Neural cell (in vitro differentiated cells): ENCODE measurements around the gene PRRT1. TPM values are rescaled to one million over a fixed set of nuclear protein-coding genes. Genes with fewer than 3 reads are reported as not detected.

ENCODE experiments used
- H2AFZ ChIP-seq: fragments of 200-600, 300-800 bp; sonication (generic), shearing (Covaris generic); 2 replicates; pipeline ENCODE4 v1.6.0; 2014; ENCODE audit warnings: low read depth, mild to moderate bottlenecking, antibody characterized with exemption, low read length, moderate library complexity
- H3F3A ChIP-seq: fragments of 200-600 bp; shearing (Covaris generic); 2 replicates; pipeline ENCODE4 v1.6.1; 2016; ENCODE audit warnings: mild to moderate bottlenecking, moderate library complexity, mixed read lengths, antibody characterized with exemption, low read length; ENCODE audit not compliant: insufficient read depth, poor library complexity, severe bottlenecking
- H3K27ac ChIP-seq: fragments of 200-600, 300-800 bp; sonication (generic), shearing (Covaris generic); 2 replicates; pipeline ENCODE4 v1.5.1; 2014; ENCODE audit warnings: mild to moderate bottlenecking, low read length, moderate library complexity
- H3K27me3 ChIP-seq: fragments of 300-800, 200-600 bp; sonication (generic), shearing (Covaris generic); 2 replicates; pipeline ENCODE4 v1.6.0; 2014; ENCODE audit warnings: mild to moderate bottlenecking, low read depth, low read length, moderate library complexity; ENCODE audit not compliant: insufficient read depth
- H3K36me3 ChIP-seq: fragments of 300-800, 200-600 bp; sonication (generic), shearing (Covaris generic); 2 replicates; pipeline ENCODE4 v1.5.1; 2014; ENCODE audit warnings: mild to moderate bottlenecking, antibody characterized with exemption, low read length, moderate library complexity; ENCODE audit not compliant: insufficient read depth
- H3K4me2 ChIP-seq: fragments of 300-800, 200-600 bp; sonication (generic), shearing (Covaris generic); 2 replicates; pipeline ENCODE4 v1.6.0; 2014; ENCODE audit warnings: mild to moderate bottlenecking, low read length
- H3K4me3 ChIP-seq: fragments of 300-800, 200-600 bp; sonication (generic), shearing (Covaris generic); 2 replicates; pipeline ENCODE4 v1.5.1; 2014; ENCODE audit warnings: mild to moderate bottlenecking, low read length, moderate library complexity
- H3K79me2 ChIP-seq: fragments of 200-600 bp; shearing (Covaris generic); replicated peaks from 2 replicates; pipeline ENCODE4 v1.6.0; 2014; ENCODE audit warnings: mild to moderate bottlenecking, low read length, moderate library complexity; ENCODE audit not compliant: insufficient read depth
- H3K9ac ChIP-seq: fragments of 300-800, 200-600 bp; sonication (generic), shearing (Covaris generic); 2 replicates; pipeline ENCODE4 v1.6.1; 2016; ENCODE audit warnings: mild to moderate bottlenecking, low read length, mixed read lengths
- H3K9me2 ChIP-seq: fragments of 200-600 bp; shearing (Covaris generic); 2 replicates; pipeline ENCODE4 v1.6.1; 2016; ENCODE audit warnings: mild to moderate bottlenecking, low read length, mixed read lengths; ENCODE audit not compliant: insufficient read depth
- H3K9me3 ChIP-seq: fragments of 200-600, 300-800 bp; sonication (generic), shearing (Covaris generic); 2 replicates; pipeline ENCODE4 v1.6.1; 2016; ENCODE audit warnings: mild to moderate bottlenecking, mixed run types, low read length, moderate library complexity, mixed read lengths
- H4K20me1 ChIP-seq: fragments of 200-600 bp; shearing (Covaris generic); 2 replicates; pipeline ENCODE4 v1.6.1; 2016; ENCODE audit warnings: mild to moderate bottlenecking, mixed run types; ENCODE audit not compliant: insufficient read depth
- CTCF ChIP-seq: fragments of 450-650 bp; IDR thresholded peaks from 2 replicates; pipeline ENCODE4 v1.5.1; 2014; ENCODE audit warnings: antibody characterized with exemption, mild to moderate bottlenecking, moderate library complexity; ENCODE audit not compliant: poor library complexity, severe bottlenecking
- EP300 ChIP-seq: fragments of 450-650 bp; conservative IDR thresholded peaks from 2 replicates; pipeline ENCODE4 v1.6.1; 2014; ENCODE audit warnings: antibody characterized with exemption, mild to moderate bottlenecking, moderate library complexity; ENCODE audit not compliant: poor library complexity, severe bottlenecking
- EZH2 ChIP-seq: fragments of 200-600, 300-800 bp; shearing (Covaris generic), sonication (generic); IDR thresholded peaks from 2 replicates; pipeline ENCODE4 v1.6.1; 2014; ENCODE audit warnings: antibody characterized with exemption, low read length, borderline replicate concordance, mild to moderate bottlenecking; ENCODE audit not compliant: insufficient read depth, poor library complexity, severe bottlenecking
- MXI1 ChIP-seq: fragments of 450-650 bp; conservative IDR thresholded peaks from 2 replicates; pipeline ENCODE4 v1.6.1; 2014; ENCODE audit warnings: antibody characterized with exemption, mild to moderate bottlenecking; ENCODE audit not compliant: poor library complexity, severe bottlenecking
- POLR2AphosphoS5 ChIP-seq: IDR thresholded peaks from 2 replicates; pipeline ENCODE4 v1.6.1; 2012
- RAD21 ChIP-seq: fragments of 450-650 bp; conservative IDR thresholded peaks from 2 replicates; pipeline ENCODE4 v1.6.1; 2014; ENCODE audit warnings: antibody characterized with exemption, mild to moderate bottlenecking, moderate library complexity
- REST ChIP-seq: IDR thresholded peaks from 2 replicates; pipeline ENCODE4 v1.6.1; 2012; ENCODE audit warnings: borderline replicate concordance
- SMC3 ChIP-seq: fragments of 450-650 bp; conservative IDR thresholded peaks from 2 replicates; pipeline ENCODE4 v1.6.1; 2014; ENCODE audit warnings: antibody characterized with exemption, mild to moderate bottlenecking, moderate library complexity; ENCODE audit not compliant: poor library complexity
- TAF1 ChIP-seq: IDR thresholded peaks from 2 replicates; pipeline ENCODE4 v1.6.1; 2012; ENCODE audit warnings: low read depth
- polyA plus RNA-seq: library from polyadenylated mRNA; depleted of rRNA; stranded (reverse); fragments of >200 nt; gene quantifications from 2 replicates; pipeline ENCODE4 v1.2.3, GENCODE V29; 2014

Gene PRRT1
- polyA plus RNA-seq, 1 donor from 2014 or later = 0.22 TPM

DNA sequence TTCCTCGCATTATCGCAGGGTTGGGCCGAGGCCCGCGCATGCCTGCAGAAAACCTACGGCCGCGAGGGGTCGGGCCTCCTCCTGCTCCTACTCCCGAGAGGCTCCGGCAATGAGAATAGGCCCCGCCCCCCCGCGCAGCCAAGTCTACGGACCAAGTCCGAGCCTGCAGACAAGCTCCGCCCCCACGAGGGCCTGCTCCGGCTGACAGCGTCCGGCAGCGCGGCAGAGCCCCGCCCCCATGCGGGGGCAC is 43.8 kb upstream of the PRRT1 start:
- H3K9ac ChIP-seq = peak overlapping the region; percentile 100
- TF ChIP-seq MXI1 (no peak), CTCF (peak; percentile 48), EP300 (no peak), TAF1 (no peak)

DNA sequence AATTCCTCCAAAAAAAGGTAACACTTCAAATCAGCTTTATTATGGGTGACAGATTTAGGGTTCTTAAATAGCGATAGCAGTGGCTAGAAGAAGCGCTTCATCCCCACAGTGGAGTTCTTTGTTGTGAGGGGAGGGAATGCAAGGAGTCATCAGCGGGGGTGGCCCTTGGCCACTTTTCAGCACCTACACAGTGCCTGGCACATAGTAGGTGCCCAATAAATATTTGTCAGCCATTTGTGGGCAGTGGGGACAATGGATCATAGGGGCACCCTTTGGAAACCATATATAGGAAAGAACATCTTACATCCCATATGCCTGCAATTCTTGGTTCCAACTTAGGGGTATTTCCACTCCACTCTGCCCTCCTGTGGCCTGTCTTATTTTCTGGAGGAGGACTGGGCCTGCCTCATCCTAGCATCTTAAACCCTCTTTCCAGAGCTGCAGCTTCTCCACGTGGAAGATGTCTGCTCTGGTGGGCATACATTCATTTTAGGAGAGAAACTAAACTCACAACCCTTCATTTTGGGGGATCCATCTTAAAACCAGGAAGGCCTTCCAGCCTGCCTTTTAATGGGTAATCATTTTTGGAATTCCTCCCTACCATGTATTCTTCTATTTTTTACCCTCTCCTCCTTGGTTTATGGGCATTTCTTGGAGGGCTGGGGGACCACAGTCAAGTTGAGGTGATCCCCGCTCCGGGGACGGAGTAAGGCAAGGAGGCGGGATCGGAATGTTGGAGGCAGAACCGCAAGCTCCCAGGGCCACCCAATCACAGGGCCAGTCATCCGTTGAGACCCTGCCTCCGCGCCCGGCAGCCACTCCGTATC is 43.3 kb upstream of the PRRT1 start:
- H3K27ac ChIP-seq = peak overlapping the region; percentile 100
- peak overlapping the region; percentile 96 for H3K4me2 ChIP-seq
- peak overlapping the region; percentile 23 for H2AFZ ChIP-seq
- peaks cover 8% of the 10 kb centered on the region for H3K79me2 ChIP-seq
- H3F3A ChIP-seq = peaks cover 5% of the 10 kb centered on the region
- H3K9ac ChIP-seq = peak overlapping the region; percentile 100
- H4K20me1 ChIP-seq = no peaks in the 10 kb centered on the region
- H3K27me3 ChIP-seq = no peaks in the 10 kb centered on the region
- no peaks in the 10 kb centered on the region for H3K36me3 ChIP-seq
- no peaks in the 10 kb centered on the region for H3K9me2 ChIP-seq
- TF ChIP-seq SMC3 (peak; percentile 85), POLR2AphosphoS5 (peak; percentile 92), CTCF (peak; percentile 81), EZH2 (no peak), EP300 (no peak), RAD21 (peak; percentile 71), TAF1 (no peak), MXI1 (peak; percentile 56), REST (no peak)
- peak overlapping the region; percentile 82 for H3K4me3 ChIP-seq
- no peaks in the 10 kb centered on the region for H3K9me3 ChIP-seq

More for the DNA sequence above, 43.8 kb upstream of the PRRT1 start:
- H3F3A ChIP-seq = peaks cover 5% of the 10 kb centered on the region
- peak overlapping the region; percentile 100 for H3K27ac ChIP-seq
- no peaks in the 10 kb centered on the region for H3K36me3 ChIP-seq
- no peaks in the 10 kb centered on the region for H3K9me2 ChIP-seq
- peaks cover 4% of the 10 kb centered on the region for H3K79me2 ChIP-seq
- no peak overlapping the region for H3K4me2 ChIP-seq
- H4K20me1 ChIP-seq = no peaks in the 10 kb centered on the region
- H2AFZ ChIP-seq = peak overlapping the region; percentile 40
- no peaks in the 10 kb centered on the region for H3K9me3 ChIP-seq
- no peaks in the 10 kb centered on the region for H3K27me3 ChIP-seq
- H3K4me3 ChIP-seq = peak overlapping the region; percentile 82
